HepG2 (cell line): ENCODE measurements around the gene COPS9.

Source experiments
- EZH2 ChIP-seq: conservative IDR thresholded peaks from 2 replicates; pipeline ENCODE4 v1.6.1; 2012; ENCODE audit warnings: mild to moderate bottlenecking, low read depth, low read length, moderate library complexity
- FOXJ3 ChIP-seq: sonication (generic); formaldehyde crosslinking; IDR thresholded peaks from 2 replicates; pipeline ENCODE4 v1.4.0; 2020; ENCODE audit warnings: missing genetic modification reagents, mild to moderate bottlenecking, borderline replicate concordance
- KLF16 ChIP-seq, 2 experiments: sonication (generic) in 1 of 2; formaldehyde crosslinking in 1 of 2; IDR thresholded peaks; 2 replicates each; pipeline versions ENCODE4 v1.6.1 to v1.8.0; 2016 to 2023; ENCODE audit warnings: missing genetic modification reagents in 2 of 2, missing compliant biosample characterization in 1 of 2
- POLR2G ChIP-seq: fragments of 200-400 bp; formaldehyde crosslinking; IDR thresholded peaks from 2 replicates; pipeline ENCODE4 v1.6.1; 2018; ENCODE audit warnings: mild to moderate bottlenecking, low read depth, low read length, moderate library complexity
- TBP ChIP-seq: sonication (generic); formaldehyde crosslinking; IDR thresholded peaks from 2 replicates; pipeline ENCODE4 v1.5.0; 2020; ENCODE audit warnings: missing genetic modification reagents
- TCF7L2 ChIP-seq: IDR thresholded peaks from 2 replicates; pipeline ENCODE4 v1.6.1; 2011; ENCODE audit warnings: mild to moderate bottlenecking, low read depth, low read length, moderate library complexity
- ZNF660 ChIP-seq: sonication (generic); formaldehyde crosslinking; IDR thresholded peaks from 2 replicates; pipeline ENCODE4 v1.5.1; 2020; ENCODE audit warnings: mild to moderate bottlenecking, low read depth, missing genetic modification reagents, borderline replicate concordance
- ZNF768 ChIP-seq: sonication (generic); formaldehyde crosslinking; IDR thresholded peaks from 2 replicates; pipeline ENCODE4 v1.4.0; 2020; ENCODE audit warnings: missing genetic modification reagents
- TF ChIP-seq, protein P1 (sequence below): sonication (generic); formaldehyde crosslinking; conservative IDR thresholded peaks from 2 replicates; pipeline ENCODE4 v1.8.0; 2022; ENCODE audit warnings: mild to moderate bottlenecking, moderate library complexity, missing genetic modification reagents
- TF ChIP-seq, protein P2 (sequence below), 2 experiments: IDR thresholded peaks; 2 replicates each; pipeline ENCODE4 v1.6.1; 2011 to 2012; ENCODE audit warnings: low read length in 2 of 2, borderline replicate concordance in 1 of 2, low read depth in 1 of 2, mild to moderate bottlenecking in 1 of 2, moderate library complexity in 1 of 2
- TF ChIP-seq, protein P3 (sequence below): sonication (generic); formaldehyde crosslinking; IDR thresholded peaks from 2 replicates; pipeline ENCODE4 v1.4.0; 2020; ENCODE audit warnings: missing genetic modification reagents

- TF ChIP-seq KLF16 (CRISPR knock-in tag; IDR thresholded peaks at IDR 0.05) (no peak), ZNF768 (CRISPR knock-in tag) (no peak), TBP (CRISPR knock-in tag) (no peak), FOXJ3 (CRISPR knock-in tag) (no peak), EZH2 (no peak), TCF7L2 (no peak), ZNF660 (CRISPR knock-in tag) (no peak), POLR2G (no peak)
- TF ChIP-seq, protein P1, sequence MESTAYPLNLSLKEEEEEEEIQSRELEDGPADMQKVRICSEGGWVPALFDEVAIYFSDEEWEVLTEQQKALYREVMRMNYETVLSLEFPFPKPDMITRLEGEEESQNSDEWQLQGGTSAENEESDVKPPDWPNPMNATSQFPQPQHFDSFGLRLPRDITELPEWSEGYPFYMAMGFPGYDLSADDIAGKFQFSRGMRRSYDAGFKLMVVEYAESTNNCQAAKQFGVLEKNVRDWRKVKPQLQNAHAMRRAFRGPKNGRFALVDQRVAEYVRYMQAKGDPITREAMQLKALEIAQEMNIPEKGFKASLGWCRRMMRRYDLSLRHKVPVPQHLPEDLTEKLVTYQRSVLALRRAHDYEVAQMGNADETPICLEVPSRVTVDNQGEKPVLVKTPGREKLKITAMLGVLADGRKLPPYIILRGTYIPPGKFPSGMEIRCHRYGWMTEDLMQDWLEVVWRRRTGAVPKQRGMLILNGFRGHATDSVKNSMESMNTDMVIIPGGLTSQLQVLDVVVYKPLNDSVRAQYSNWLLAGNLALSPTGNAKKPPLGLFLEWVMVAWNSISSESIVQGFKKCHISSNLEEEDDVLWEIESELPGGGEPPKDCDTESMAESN (CRISPR knock-in tag), result no peak
- TF ChIP-seq, protein P2, sequence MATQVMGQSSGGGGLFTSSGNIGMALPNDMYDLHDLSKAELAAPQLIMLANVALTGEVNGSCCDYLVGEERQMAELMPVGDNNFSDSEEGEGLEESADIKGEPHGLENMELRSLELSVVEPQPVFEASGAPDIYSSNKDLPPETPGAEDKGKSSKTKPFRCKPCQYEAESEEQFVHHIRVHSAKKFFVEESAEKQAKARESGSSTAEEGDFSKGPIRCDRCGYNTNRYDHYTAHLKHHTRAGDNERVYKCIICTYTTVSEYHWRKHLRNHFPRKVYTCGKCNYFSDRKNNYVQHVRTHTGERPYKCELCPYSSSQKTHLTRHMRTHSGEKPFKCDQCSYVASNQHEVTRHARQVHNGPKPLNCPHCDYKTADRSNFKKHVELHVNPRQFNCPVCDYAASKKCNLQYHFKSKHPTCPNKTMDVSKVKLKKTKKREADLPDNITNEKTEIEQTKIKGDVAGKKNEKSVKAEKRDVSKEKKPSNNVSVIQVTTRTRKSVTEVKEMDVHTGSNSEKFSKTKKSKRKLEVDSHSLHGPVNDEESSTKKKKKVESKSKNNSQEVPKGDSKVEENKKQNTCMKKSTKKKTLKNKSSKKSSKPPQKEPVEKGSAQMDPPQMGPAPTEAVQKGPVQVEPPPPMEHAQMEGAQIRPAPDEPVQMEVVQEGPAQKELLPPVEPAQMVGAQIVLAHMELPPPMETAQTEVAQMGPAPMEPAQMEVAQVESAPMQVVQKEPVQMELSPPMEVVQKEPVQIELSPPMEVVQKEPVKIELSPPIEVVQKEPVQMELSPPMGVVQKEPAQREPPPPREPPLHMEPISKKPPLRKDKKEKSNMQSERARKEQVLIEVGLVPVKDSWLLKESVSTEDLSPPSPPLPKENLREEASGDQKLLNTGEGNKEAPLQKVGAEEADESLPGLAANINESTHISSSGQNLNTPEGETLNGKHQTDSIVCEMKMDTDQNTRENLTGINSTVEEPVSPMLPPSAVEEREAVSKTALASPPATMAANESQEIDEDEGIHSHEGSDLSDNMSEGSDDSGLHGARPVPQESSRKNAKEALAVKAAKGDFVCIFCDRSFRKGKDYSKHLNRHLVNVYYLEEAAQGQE (IDR thresholded peaks at IDR 0.05; ENCODE audit: borderline replicate concordance in 1 of 2, low read depth in 1 of 2, low read length in 2 of 2), result no peak
- TF ChIP-seq, protein P3, sequence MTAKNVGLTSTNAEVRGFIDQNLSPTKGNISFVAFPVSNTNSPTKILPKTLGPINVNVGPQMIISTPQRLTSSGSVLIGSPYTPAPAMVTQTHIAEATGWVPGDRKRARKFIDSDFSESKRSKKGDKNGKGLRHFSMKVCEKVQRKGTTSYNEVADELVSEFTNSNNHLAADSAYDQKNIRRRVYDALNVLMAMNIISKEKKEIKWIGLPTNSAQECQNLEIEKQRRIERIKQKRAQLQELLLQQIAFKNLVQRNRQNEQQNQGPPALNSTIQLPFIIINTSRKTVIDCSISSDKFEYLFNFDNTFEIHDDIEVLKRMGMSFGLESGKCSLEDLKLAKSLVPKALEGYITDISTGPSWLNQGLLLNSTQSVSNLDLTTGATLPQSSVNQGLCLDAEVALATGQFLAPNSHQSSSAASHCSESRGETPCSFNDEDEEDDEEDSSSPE (CRISPR knock-in tag), result no peak
Observed at GRCh38 chr2:240125742-240126141, 10.4 kb downstream of the COPS9 start.
